G401 (cell line): ENCODE measurements around the gene ATG2B. TPM values are rescaled to one million over a fixed set of nuclear protein-coding genes. Genes with fewer than 3 reads are reported as not detected.
"Not testable (repeated sequence)": the region's sequence is repeated elsewhere in the genome, so short reads cannot be mapped to it uniquely, and the experiment has no call there.

Experiments
- DNase-seq: peaks from one replicate; pipeline ENCODE4 v3.0.0-alpha.2; 2015; ENCODE audit warnings: low spot score
- in situ Hi-C: cut with HindIII; loops from 2 replicates; pipeline ENCODE4 v1.10.0; 2016; ENCODE audit warnings: low sequenced_read_pairs, mixed read lengths
- total RNA-seq: library from RNA; depleted of rRNA; stranded (reverse); fragments of >200 nt; shearing (Covaris generic); gene quantifications from 2 replicates; pipeline ENCODE4 v1.2.3, GENCODE V29; 2014

The ATG2B gene
- total RNA-seq, 1 experiment from 2014 or later = 5.5 TPM

DNA sequence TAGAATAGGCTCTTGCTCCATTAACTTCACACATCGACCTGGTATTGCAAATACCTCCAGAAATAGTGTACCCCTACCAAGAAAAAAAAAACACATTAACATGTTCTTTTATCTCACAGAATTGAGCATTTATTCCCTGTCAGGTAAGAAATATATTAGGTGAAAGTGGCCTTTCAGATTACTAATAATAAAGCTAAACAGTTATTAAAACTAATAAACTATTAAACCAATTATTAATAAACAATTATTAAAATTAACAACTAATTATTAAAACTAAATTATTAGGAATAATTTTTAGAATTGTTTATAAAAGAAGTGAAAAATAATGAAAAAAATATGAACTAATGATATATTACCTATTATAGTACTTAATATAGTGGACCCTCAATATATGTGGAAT is 21.6 kb upstream of the ATG2B start:
- no peak for DNase-seq
- in situ Hi-C loops = no loop called here

DNA sequence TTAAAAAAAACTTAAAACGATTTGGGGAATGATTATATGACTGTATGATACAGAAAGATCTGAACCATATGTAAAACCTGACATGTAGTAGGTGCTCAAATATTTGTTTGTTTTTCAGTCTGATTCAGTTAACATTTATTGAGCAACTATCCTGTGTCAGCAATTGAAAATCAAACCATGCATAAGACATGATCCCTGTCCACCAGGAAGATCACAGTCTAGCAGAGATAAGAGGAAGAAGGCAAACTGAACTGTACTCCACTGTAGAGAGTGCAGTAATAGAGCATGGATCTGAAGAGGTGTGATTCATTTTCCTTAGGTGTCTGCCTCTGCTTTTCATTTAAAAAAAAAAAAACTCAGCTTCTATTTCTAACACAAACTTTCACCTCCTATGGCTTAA is 20.9 kb upstream of the ATG2B start:
- DNase-seq = no peak
- in situ Hi-C loops = no loop called here

DNA sequence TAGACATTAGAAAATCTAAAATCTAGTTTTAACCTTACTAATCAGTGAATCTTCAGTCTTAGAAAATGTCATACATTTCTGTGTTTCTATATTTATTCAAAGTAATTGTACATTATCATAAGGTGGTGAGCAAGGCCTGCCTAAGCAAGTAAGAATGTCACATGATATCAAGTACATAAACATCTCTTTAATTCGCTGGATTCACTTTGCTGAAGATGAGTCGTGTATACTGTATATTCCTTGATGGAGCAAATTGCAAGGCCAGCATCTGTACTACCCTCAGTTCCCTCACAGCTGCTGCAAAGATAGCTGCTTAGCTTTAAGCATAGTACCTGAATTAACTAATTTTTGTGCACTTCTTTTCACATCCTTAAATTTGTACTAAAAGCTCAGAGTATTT is 20.3 kb upstream of the ATG2B start:
- in situ Hi-C loops = no loop called here

DNA sequence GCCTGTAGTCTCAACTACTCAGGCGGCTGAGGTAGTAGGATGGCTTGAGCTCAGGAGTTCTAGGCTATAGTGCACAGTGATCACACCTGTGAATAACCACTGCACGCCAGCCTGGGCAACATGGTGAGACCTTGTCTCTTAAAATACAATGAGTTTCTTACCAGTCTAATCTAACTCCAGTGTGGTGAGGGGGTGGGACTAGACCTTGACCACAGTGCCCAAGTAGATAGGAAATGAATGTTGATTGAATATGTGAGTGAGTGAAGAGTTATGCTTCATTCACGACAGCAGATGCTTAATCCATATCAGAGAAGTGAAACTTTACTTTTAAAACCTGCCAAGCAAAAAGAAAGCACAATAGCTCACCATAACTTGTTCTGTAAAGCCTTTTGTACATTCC is 17.6 kb upstream of the ATG2B start:
- DNase-seq = no peak
- in situ Hi-C loops = no loop called here

More for the DNA sequence above, 20.3 kb upstream of the ATG2B start:
- no peak for DNase-seq

DNA sequence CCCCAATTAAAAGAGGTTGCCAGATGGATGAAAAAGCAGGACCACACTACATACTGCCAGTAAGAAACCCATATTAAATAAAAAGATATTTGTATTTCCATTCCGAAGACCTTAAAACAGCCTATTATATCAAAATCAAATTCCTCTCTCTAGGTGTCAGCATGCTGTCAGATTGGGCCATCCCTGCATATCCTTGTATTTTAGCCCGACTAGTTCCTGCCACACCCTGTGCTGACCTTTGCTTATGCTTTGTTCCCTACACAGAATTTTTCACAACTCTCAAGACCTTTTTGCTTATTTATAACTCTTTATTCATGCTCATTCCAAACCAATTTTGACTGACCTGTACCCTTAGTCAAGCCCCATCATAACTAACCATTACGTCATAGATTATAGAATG is 13.0 kb upstream of the ATG2B start:
- DNase-seq = no peak
- in situ Hi-C loops = no loop called here

DNA sequence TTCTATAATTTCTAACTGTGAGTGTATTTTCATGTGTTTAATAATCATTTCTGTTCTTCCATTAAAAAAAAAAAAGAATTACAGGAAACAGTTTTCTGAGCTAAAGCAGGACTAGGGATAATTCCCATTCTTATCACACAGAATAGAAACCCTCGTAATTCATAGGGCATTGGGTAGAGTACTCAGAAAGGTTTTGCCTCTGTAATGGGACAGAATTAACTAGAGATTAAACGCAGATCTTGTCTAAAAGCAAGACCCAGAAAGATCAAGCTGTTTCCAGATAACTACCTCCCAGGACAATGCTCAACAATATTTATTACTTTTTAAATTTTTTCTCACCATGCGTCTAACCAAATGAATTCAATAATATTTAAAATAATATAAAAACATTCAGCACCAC is 10.4 kb upstream of the ATG2B start:
- in situ Hi-C loops = no loop called here
- DNase-seq = no peak

DNA sequence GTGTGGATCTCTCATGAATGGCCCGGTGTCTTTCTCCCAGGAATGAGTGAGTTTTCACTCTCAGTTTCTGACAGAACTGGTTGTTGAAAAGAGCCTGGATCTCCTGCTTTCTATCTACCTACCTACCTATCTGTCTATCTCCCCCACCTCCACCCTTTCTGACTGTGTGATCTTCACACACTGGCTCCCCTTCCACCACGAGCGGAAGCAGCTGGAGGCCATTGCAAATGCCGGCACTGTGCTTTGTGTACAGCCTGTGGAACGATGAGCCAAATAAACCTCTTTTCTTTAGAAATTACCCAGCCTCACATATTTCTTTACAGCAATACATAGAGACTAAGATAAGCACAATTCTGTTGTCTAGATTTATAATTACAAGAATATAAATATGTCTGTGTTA is 7.4 kb upstream of the ATG2B start:
- in situ Hi-C loops = no loop called here
- no peak for DNase-seq

DNA sequence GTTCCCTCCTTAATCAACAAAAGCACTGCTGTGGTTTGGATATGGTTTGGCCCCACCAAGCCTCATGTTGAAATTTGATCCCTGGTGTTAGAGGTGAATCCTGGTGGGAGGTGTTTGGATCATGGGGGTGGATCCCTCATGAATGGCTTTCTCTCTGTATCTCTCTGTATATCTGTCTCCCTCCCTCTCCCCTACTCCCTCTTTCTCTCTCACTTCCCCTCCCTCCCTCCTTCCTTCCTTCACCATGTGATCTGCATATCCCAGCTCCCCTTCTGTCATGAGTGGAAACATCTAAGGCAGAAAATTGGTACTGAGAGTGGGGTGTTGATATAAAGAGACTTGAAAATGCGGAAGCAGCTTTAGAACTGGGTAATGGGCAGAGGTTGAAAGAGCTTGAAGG is 5.4 kb upstream of the ATG2B start:
- in situ Hi-C loops = no loop called here
- DNase-seq = no peak

DNA sequence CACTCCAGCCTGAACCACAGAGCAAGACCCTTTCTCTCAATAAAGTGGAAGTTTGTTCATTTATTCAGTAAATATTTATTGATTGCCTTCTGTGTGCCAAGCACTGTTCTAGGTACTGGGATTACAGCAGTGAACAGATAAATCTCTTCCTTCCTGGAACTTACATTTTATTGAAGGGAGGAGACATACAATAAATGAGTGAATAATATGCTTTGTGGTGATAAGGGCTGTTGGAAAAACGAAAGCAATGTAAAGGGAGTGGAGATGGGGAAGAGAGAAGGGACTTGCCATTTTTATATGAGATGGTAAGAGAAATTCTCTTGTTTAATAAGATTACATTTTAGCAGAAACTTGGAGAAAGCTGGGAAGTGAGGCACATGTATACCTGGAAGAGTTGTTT is 1.8 kb upstream of the ATG2B start:
- in situ Hi-C loops = no loop called here
- DNase-seq = no peak

DNA sequence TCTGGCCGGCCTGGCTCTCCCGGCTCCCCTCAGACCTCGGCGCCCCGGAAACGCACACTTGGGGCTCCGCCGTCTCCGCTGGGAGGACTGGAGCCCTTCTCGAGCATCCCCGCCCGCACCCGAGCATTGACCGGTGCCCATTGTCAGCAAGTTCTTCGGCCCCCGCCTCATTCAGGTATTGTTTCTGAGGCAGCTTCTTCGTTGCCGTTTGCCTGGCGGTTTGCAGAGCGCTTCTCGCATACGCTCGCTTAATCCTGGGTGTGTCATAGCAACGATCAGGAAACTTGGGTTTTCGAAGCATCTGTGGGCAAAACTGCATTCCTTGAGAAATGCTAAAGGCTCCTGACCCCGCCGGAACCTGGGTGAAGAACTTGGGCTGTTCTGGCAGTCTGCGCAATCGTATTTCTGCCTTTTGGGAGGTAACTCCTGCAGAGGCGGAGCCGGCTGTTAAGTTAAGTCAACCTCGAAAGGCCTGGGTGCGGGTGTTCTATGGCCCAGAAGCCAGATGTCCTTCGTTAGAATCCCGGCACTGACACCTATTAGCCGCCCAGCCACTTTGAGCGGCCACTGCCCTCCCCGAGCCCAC is 703 bp upstream of the ATG2B start:
- in situ Hi-C loops = no loop called here
- peak; percentile 35 for DNase-seq

DNA sequence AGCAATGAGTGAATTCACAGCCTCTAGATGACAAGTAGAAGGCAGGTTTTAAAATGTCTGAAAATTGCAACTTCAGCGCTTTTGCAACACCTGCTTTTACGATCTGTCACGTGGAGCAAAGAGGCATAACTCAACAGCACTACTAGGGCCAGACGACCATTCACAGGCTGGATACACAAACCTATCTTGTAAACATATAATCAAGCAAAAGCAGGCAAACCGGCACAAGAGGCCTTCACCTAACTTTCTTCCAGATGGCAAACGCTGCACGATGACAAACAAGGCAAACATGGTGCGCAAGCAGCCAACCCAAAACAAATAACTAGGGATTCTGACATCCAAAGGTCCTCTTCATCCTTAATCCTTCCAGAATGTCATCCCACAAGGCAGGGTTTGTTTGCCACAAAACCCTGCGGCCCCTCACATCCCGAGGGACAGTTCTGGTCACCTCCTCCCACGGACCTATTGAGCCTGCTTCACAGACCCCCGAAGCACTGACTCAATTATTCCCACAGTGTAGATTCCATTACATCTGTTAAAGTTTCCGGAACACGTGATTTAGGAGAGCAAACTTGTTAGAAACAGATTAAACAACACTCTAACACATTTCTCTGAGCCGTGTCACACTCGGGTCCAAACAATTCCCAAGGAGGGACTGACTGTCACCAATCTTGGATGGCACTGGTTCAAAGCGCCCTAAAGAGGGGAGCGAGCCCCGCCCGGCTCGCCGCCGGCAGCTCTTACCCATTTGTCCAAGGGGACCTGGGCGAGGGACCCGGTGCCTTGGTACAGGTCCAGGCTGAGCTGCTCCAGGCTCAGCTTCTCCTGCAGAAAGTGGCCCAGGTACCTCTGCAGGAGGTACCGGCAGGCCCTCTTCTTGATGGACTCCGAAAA is 823 bp downstream of the ATG2B start:
- in situ Hi-C loops = no loop called here
- peak; percentile 46 for DNase-seq

DNA sequence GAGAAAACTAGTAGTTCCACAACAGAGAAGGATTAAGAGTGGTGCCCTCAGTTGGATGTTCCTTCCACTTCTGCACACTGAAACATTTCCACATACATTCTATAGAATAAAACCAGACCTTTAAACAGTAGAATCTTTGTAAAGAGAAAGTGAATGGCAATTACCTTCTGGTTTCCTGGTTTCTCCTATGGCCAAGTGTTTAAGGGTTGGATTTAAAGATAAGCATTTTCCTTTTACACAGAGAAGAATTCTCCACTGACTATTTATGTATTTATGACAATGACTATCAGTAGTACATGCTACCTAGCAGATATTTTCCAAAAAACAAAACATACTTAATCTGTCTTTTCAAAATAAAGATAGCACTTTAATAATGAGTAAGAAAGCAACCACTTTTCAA is 3.2 kb downstream of the ATG2B start:
- DNase-seq = no peak
- in situ Hi-C loops = no loop called here

DNA sequence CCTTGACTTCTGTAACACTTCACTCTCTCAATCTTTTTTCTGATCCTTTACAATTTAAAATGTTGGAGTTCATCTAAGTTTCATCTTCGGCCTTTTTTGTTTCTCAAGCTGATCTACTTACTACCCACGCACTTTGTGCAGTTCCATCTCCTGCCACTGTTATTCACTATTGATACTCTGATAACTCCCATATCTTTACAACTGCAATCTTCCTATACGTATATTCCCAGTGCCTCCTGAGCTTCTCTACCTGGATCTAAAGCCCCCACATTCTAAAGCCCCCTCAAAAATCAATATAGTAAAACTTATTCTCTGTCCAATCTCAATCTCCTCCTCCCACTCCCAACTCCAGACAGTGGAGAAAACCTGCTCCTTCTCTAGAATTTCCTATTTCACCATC is 5.9 kb downstream of the ATG2B start:
- no peak for DNase-seq
- in situ Hi-C loops = no loop called here

DNA sequence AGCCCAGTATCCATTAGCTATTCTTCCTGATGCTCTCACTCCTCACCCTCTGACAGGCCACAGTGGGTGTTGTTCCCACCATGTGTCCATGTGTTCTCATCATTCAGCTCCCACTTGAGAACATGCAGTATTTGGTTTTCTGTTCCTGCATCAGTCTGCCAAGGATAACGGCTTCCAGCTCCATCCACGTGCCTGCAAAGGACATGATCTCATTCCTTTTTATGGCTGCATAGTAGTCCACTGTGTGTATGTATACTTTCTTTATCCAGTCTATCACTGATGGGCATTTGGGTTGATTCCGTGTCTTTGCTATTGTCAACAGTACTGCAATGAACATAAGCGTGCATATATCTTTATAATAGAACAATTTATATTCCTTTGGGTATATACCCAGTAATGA is 8.9 kb downstream of the ATG2B start:
- in situ Hi-C loops = no loop called here
- no peak for DNase-seq

DNA sequence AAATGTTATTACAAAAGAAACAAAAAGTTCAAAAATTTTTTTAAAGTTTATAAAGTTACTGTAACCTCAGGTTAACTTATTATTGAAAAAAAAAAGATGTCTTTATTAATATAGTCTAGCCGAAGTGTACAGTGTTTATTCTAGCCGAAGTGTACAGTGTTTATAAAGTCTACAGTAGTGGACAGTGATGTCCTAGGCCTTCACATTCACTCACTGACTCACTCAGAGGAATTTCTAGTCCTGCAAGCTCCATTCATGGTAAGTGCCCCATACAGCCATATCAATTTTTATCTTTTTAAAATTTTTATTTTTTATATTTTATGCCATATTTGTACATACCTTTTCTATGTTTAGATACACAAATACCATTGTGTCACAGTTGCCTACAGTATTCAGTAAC is 10.4 kb downstream of the ATG2B start:
- in situ Hi-C loops = no loop called here
- no peak for DNase-seq

DNA sequence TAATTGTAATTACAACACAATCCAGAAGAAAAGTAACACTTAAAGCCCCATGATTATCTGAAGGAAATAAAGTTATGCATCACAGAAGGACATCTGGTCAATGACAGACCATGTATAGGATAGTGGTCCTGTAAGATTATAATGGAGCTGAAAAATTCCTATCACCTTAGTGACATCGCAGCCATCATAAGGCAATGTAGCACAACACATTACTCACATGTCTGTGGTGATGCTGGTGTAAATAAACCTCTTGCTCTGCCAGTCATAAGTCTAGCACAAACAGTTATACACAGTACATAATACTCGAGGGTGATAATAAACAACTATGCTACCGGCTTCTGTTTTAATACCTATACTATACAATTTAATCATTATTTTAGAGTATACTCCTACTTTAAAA is 11.2 kb downstream of the ATG2B start:
- in situ Hi-C loops = no loop called here
- DNase-seq = no peak

DNA sequence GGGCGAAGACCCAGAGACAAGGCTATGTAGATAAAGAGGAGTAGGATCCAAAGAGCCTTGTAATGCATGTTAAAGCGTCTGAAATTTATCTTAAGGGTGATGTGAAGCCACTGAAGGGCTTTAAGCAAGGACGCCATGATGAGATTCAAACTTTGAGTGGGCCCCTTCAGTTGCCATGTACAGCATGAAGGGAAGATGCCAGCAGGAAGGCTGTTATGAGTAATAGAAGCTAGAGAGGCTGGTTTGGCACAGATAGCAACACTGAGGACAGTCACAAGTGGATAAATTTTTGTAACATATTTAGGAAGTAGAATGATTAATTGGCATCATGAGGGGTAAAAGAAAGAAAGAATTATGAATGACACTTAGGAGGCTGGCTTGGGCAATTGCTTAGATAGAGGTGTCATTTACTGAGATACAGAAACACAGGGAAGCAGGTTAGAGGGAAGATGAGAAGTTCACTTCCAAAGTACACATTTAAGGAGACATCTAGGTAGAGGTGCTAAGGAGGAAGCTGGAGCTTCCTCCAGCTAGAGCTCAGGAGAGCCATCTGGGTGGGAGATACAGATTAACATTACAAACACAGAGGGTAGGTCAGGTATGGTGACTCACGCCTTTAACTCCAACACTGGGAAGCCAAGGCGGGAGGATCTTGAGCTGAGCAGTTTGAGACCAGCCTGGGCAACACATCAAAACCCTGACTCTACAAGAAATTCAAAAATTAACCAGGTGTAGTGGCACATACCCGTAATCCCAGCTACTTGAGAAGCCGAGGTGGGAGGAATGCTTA is 13.7 kb downstream of the ATG2B start:
- in situ Hi-C loops = no loop called here
- DNase-seq = no peak

DNA sequence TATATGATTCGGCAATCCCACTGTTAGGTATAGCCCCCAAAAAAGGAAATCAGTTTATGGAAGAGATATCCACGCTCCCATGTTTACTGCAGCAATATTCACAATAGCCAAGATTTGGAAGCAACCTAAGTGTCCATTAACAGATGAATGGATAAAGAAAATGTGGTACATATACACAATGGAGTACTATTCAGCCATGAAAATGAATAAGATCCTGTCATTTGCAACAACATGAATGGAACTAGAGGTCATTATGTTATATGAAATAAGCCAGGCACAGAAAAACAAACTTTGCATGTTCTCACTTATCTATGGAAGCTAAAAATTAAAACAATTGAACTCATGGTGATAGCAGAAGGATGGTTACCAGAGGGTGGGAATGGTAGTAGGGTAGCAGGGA is 15.2 kb downstream of the ATG2B start:
- in situ Hi-C loops, DNase-seq: not testable (repeated sequence)

DNA sequence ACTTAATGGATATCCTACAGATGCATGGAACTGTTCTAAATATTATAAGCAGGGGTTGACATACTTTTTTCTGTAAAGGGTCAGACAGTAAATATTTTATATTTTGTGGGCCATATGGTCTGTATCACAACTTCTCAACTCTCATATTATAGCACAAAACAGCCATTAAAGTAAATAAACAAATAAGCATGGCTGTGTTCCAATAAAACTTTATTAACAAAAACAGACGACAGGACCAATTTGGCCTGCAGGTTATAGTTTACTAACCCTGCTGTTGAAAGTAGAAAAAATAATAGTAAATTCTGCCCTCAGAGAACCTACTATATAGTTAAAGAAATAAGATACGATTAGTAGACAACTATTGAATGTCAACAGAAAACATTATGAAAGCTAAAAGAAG is 17.5 kb downstream of the ATG2B start:
- DNase-seq = no peak
- in situ Hi-C loops = no loop called here

DNA sequence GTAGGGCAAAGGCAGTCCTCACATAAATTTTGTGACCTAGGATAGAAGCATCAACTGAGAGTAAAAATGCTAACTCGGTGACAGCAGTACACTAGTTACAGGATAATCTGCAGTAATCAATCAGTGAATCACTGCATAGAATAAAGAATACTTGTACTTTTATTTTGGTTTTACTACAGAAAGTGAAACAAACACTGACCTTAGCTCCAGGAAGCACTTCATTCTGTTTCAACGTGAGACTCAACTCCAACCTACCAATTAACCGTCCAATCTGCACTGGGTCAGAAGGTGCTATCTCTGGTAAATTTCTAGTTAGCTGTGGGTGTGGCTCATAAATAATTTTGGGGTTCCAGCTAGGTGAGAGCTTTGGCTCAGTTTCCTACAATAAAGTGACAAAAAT is 21.8 kb downstream of the ATG2B start:
- DNase-seq = no peak
- in situ Hi-C loops = no loop called here
